HepG2 (cell line): ENCODE results near the gene SELPLG. TPM values are rescaled to one million over a fixed set of nuclear protein-coding genes. Genes with fewer than 3 reads are reported as not detected.

Experiments used
- EEA1 ChIP-seq: sonication (generic); formaldehyde crosslinking; IDR thresholded peaks from 2 replicates; pipeline ENCODE4 v1.5.1; 2020; ENCODE audit warnings: mild to moderate bottlenecking, missing genetic modification reagents, borderline replicate concordance
- ELF1 ChIP-seq: sonication (generic); formaldehyde crosslinking; IDR thresholded peaks from 2 replicates; pipeline ENCODE4 v1.4.0; 2020; ENCODE audit warnings: missing genetic modification reagents
- FOSL2 ChIP-seq: sonication (generic); formaldehyde crosslinking; IDR thresholded peaks from 2 replicates; pipeline ENCODE4 v1.4.0; 2020; ENCODE audit warnings: missing genetic modification reagents
- HDAC2 ChIP-seq: sonication (generic); formaldehyde crosslinking; IDR thresholded peaks from 2 replicates; pipeline ENCODE4 v1.4.0; 2020; ENCODE audit warnings: missing genetic modification reagents
- HOXA9 ChIP-seq: sonication (generic); formaldehyde crosslinking; IDR thresholded peaks from 2 replicates; pipeline ENCODE4 v1.8.1; 2022; ENCODE audit warnings: missing genetic modification reagents, mild to moderate bottlenecking, moderate library complexity, borderline replicate concordance
- RXRA ChIP-seq: sonication (generic); formaldehyde crosslinking; IDR thresholded peaks from 2 replicates; pipeline ENCODE4 v1.5.1; 2020; ENCODE audit warnings: missing genetic modification reagents
- SAP130 ChIP-seq: IDR thresholded peaks from 2 replicates; pipeline ENCODE4 v1.6.1; 2016; ENCODE audit warnings: low read depth
- SCMH1 ChIP-seq: sonication (generic); formaldehyde crosslinking; IDR thresholded peaks from 2 replicates; pipeline ENCODE4 v1.9.0; 2021; ENCODE audit warnings: missing genetic modification reagents, mild to moderate bottlenecking, borderline replicate concordance
- THAP11 ChIP-seq: IDR thresholded peaks from 2 replicates; pipeline ENCODE4 v1.6.1; 2016; ENCODE audit warnings: missing biosample characterization, missing genetic modification reagents
- ZBTB20 ChIP-seq: sonication (generic); formaldehyde crosslinking; IDR thresholded peaks from 2 replicates; pipeline ENCODE4 v1.8.1; 2023; ENCODE audit warnings: missing genetic modification reagents, low read depth, mild to moderate bottlenecking, borderline replicate concordance
- ZEB1 ChIP-seq: IDR thresholded peaks from 2 replicates; pipeline ENCODE4 v1.6.1; 2012; ENCODE audit warnings: mild to moderate bottlenecking, low read depth, inconsistent platforms; ENCODE audit not compliant: insufficient replicate concordance
- ZNF12 ChIP-seq: sonication (generic); formaldehyde crosslinking; IDR thresholded peaks from 2 replicates; pipeline ENCODE4 v1.5.0; 2020; ENCODE audit warnings: missing genetic modification reagents
- ZNF230 ChIP-seq: sonication (generic); formaldehyde crosslinking; IDR thresholded peaks from 2 replicates; pipeline ENCODE4 v1.4.0; 2020; ENCODE audit warnings: mild to moderate bottlenecking, missing genetic modification reagents
- ZNF567 ChIP-seq: sonication (generic); formaldehyde crosslinking; IDR thresholded peaks from 2 replicates; pipeline ENCODE4 v1.8.1; 2023; ENCODE audit warnings: mild to moderate bottlenecking, missing genetic modification reagents, borderline replicate concordance
- ZNF570 ChIP-seq: sonication (generic); formaldehyde crosslinking; IDR thresholded peaks from 2 replicates; pipeline ENCODE4 v1.4.0; 2020; ENCODE audit warnings: mild to moderate bottlenecking, missing genetic modification reagents, borderline replicate concordance
- ZNF577 ChIP-seq: sonication (generic); formaldehyde crosslinking; IDR thresholded peaks from 2 replicates; pipeline ENCODE4 v1.4.0; 2020; ENCODE audit warnings: mild to moderate bottlenecking, low read depth, missing genetic modification reagents, borderline replicate concordance
- ZNF629 ChIP-seq: sonication (generic); formaldehyde crosslinking; conservative IDR thresholded peaks from 2 replicates; pipeline ENCODE4 v1.5.0; 2020; ENCODE audit warnings: missing genetic modification reagents
- ZNF713 ChIP-seq: sonication (generic); formaldehyde crosslinking; IDR thresholded peaks from 2 replicates; pipeline ENCODE4 v1.4.0; 2020; ENCODE audit warnings: mild to moderate bottlenecking, missing genetic modification reagents
- ZNF788 ChIP-seq: sonication (generic); formaldehyde crosslinking; IDR thresholded peaks from 2 replicates; pipeline ENCODE4 v1.5.0; 2020; ENCODE audit warnings: mild to moderate bottlenecking, missing genetic modification reagents, borderline replicate concordance
- ZSCAN20 ChIP-seq: sonication (generic); formaldehyde crosslinking; IDR thresholded peaks from 2 replicates; pipeline ENCODE4 v1.4.0; 2020; ENCODE audit warnings: missing genetic modification reagents, mild to moderate bottlenecking, borderline replicate concordance
- polyA plus RNA-seq, 8 experiments: library from polyadenylated mRNA; depleted of rRNA in 3 of 8; stranded (reverse) in 7 of 8; unstranded in 1 of 8; fragments of >200 nt; fragmentation: Illumina TruSeq in 4 of 8; extraction: Trizol in 4 of 8; gene quantifications; 2 replicates each; pipeline versions ENCODE4 v1.2.1 to v1.2.3, GENCODE V29; 2011 to 2016; ENCODE audit warnings: low read depth in 4 of 8, missing spikeins in 1 of 8, mixed read lengths in 1 of 8; ENCODE audit not compliant: insufficient read depth in 1 of 8
- total RNA-seq, 5 experiments: library from RNA; depleted of rRNA; stranded (reverse); fragments of >200 nt; fragmentation: Illumina TruSeq; extraction: Trizol; gene quantifications; 2 replicates each; pipeline ENCODE4 v1.2.3, GENCODE V29; 2016; ENCODE audit warnings: low read depth in 1 of 5
- TF ChIP-seq, protein P1 (sequence below): sonication (generic); formaldehyde crosslinking; IDR thresholded peaks from 2 replicates; pipeline ENCODE4 v1.4.0; 2020; ENCODE audit warnings: low read depth, mild to moderate bottlenecking, missing genetic modification reagents
- TF ChIP-seq, protein P2 (sequence below): sonication (generic); formaldehyde crosslinking; IDR thresholded peaks from 2 replicates; pipeline ENCODE4 v1.4.0; 2020; ENCODE audit warnings: missing genetic modification reagents
- TF ChIP-seq, protein P3 (sequence below): sonication (generic); formaldehyde crosslinking; IDR thresholded peaks from 2 replicates; pipeline ENCODE4 v1.5.0; 2020; ENCODE audit warnings: mild to moderate bottlenecking, missing genetic modification reagents, borderline replicate concordance
- TF ChIP-seq, protein P4 (sequence below): sonication (generic); formaldehyde crosslinking; conservative IDR thresholded peaks from 2 replicates; pipeline ENCODE4 v1.8.0; 2022; ENCODE audit warnings: missing genetic modification reagents

Gene SELPLG
- total and polyA plus RNA-seq, 2 of the 13 experiments (the other 11 are each of a cell fraction or from before 2014, with no cell fraction given), result 0.12 TPM; not detected in 1

DNA sequence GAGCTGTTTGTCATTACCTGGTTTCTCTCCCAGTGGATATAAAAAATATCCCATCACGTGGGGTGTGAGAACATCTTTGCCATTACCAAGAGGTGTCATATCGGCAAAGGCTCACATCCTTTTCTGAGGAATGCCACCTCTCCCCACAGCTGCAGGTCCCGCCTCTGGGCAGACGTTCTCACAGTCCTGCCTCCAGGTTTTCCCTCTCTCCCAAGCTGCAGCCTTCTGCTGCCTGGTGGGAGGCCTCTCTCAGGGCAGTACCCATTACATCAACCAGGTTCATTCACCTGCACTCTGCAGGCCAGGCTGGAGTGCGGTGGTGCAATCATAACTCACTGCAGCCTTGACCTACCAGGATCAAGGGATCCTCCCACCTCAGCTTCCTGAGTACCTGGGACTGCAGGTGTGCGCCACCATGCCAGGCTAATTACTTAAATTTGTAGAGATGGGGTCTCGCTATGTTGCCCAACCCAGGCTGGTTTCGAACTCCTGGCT is 20.9 kb downstream of the SELPLG start (continued):
- TF ChIP-seq ZNF629 (CRISPR knock-in tag) (peak; percentile 55), EEA1 (CRISPR knock-in tag) (no peak), ZNF12 (no peak), HDAC2 (CRISPR knock-in tag) (no peak), THAP11 (CRISPR knock-in tag) (no peak), SCMH1 (no peak), HOXA9 (CRISPR knock-in tag) (no peak), ZNF713 (no peak), ZNF567 (CRISPR knock-in tag) (no peak), ELF1 (CRISPR knock-in tag) (no peak), ZNF577 (CRISPR knock-in tag) (no peak), ZNF788 (CRISPR knock-in tag) (no peak), ZBTB20 (CRISPR knock-in tag) (no peak), ZNF230 (CRISPR knock-in tag) (no peak), FOSL2 (CRISPR knock-in tag) (no peak; the same call in 1 of the 2 replicates), RXRA (CRISPR knock-in tag) (0 out of 2 replicates have a peak, but pooled peaks have one; percentile 37), ZEB1 (peak; percentile 61), ZNF570 (no peak), SAP130 (CRISPR knock-in tag) (no peak), ZSCAN20 (CRISPR knock-in tag) (no peak)
- TF ChIP-seq, protein P1, sequence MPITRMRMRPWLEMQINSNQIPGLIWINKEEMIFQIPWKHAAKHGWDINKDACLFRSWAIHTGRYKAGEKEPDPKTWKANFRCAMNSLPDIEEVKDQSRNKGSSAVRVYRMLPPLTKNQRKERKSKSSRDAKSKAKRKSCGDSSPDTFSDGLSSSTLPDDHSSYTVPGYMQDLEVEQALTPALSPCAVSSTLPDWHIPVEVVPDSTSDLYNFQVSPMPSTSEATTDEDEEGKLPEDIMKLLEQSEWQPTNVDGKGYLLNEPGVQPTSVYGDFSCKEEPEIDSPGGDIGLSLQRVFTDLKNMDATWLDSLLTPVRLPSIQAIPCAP (CRISPR knock-in tag), result no peak
- TF ChIP-seq, protein P2, sequence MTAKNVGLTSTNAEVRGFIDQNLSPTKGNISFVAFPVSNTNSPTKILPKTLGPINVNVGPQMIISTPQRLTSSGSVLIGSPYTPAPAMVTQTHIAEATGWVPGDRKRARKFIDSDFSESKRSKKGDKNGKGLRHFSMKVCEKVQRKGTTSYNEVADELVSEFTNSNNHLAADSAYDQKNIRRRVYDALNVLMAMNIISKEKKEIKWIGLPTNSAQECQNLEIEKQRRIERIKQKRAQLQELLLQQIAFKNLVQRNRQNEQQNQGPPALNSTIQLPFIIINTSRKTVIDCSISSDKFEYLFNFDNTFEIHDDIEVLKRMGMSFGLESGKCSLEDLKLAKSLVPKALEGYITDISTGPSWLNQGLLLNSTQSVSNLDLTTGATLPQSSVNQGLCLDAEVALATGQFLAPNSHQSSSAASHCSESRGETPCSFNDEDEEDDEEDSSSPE (CRISPR knock-in tag), result no peak
- TF ChIP-seq, protein P3, sequence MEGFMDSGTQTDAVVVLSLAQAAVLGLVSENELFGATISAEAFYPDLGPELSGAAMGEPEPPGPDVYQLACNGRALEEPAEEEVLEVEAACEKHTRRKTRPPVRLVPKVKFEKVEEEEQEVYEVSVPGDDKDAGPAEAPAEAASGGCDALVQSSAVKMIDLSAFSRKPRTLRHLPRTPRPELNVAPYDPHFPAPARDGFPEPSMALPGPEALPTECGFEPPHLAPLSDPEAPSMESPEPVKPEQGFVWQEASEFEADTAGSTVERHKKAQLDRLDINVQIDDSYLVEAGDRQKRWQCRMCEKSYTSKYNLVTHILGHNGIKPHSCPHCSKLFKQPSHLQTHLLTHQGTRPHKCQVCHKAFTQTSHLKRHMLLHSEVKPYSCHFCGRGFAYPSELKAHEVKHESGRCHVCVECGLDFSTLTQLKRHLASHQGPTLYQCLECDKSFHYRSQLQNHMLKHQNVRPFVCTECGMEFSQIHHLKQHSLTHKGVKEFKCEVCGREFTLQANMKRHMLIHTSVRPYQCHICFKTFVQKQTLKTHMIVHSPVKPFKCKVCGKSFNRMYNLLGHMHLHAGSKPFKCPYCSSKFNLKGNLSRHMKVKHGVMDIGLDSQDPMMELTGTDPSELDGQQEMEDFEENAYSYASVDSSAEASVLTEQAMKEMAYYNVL, result no peak
- TF ChIP-seq, protein P4, sequence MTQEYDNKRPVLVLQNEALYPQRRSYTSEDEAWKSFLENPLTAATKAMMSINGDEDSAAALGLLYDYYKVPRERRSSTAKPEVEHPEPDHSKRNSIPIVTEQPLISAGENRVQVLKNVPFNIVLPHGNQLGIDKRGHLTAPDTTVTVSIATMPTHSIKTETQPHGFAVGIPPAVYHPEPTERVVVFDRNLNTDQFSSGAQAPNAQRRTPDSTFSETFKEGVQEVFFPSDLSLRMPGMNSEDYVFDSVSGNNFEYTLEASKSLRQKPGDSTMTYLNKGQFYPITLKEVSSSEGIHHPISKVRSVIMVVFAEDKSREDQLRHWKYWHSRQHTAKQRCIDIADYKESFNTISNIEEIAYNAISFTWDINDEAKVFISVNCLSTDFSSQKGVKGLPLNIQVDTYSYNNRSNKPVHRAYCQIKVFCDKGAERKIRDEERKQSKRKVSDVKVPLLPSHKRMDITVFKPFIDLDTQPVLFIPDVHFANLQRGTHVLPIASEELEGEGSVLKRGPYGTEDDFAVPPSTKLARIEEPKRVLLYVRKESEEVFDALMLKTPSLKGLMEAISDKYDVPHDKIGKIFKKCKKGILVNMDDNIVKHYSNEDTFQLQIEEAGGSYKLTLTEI (CRISPR knock-in tag), result no peak
